Eye (tissue), 1 donor: ENCODE results near the gene SRGAP1.
"Not testable (repeated sequence)": the region's sequence is repeated elsewhere in the genome, so short reads cannot be mapped to it uniquely, and the experiment has no call there.

ENCODE experiments used
- DNase-seq: peaks from one replicate; pipeline ENCODE4 v3.0.0-alpha.2; 2015

The SRGAP1 gene

DNA sequence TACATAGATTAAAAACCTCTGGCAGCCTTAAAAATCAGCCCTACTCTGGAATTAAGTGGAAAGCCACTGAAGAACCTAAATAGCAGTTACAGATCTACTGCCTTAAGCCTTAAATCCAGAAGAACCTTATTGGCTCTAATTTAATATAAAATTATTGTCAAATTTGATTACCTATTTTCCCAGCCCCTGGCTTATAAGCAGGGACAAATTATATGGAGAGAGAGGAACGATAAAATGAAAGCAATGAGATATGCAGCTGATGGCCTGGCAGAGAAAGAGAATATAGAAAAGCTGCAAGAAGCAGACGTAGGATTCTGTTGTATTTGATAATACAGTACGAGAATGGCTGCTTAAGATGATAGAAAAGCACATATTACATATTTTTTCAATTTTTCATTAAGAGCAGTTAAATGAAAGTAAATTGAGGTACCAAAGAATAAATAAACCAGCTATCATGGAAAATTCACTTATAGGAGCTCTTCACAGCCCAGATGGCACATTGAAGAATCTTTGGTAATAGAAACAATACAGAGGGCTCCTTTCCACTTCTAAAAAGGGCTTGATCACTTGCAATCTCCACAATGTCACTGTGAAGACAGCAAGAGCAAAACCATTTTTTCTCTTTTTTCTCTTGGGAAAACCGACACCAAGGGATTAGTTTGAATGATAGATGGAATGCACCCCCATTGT lies 248.2 kb downstream of the SRGAP1 start:
- no peak for DNase-seq

- no peak for DNase-seq
Measured at GRCh38 chr12:64093689-64094088, 249.2 kb downstream of the SRGAP1 start.

DNA sequence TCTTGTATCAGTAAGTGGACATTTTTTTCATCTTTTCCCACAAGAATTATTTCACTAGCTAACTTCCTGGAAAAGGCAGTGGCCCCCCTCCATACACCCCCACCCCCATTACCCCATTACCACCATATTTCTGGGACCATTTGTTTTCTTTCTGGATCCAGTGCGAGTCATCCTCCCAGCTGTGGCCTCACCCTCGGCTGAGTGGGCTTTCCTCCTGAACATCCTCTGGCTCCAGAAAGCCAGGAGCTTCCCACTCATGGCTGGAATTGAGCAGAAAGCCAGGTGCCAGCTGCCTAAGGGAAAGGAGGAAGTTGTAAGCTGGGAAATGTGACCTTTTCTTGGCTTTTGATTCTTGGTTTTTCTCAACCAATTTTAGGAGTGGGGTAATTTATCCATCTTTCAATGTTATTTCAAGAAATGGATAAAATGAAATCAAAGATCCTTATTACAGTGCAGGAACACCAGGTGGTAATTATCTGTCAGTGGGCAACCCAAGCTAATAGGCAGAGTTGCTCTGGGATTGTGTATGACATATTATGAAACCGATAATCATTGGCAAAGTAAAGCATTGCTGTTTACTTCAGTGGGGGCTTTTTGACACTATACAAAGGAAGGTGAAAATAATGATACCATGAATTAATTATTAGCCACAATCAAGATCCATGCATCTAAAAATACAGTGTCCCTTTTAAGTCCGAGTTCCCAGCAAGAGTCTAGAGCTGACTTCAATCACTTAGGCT lies 253.0 kb downstream of the SRGAP1 start:
- DNase-seq: no peak

GRCh38 chr12:64098709-64099354 lies 254.3 kb downstream of the SRGAP1 start:
- no peak for DNase-seq

- DNase-seq: no peak
Measured at GRCh38 chr12:64099397-64099796, 254.9 kb downstream of the SRGAP1 start.

DNA sequence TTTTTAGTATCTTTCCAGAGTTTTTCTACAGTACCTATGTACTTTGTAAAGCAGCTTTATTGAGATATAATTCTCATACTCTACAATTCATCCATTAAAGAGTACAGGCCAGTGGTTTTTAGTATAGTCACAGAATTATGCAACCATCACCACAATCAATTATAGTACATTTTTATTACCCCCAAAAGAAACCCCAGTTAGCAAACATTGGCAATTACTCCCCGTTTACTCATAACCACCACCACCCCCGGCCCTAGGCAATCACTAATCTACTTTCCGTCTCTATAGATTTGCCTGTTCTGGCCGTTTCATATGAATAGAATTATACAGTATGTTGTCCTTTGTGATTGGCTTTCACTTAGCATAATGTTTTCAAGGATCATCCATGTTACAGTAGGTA lies 257.8 kb downstream of the SRGAP1 start:
- no peak for DNase-seq

DNA sequence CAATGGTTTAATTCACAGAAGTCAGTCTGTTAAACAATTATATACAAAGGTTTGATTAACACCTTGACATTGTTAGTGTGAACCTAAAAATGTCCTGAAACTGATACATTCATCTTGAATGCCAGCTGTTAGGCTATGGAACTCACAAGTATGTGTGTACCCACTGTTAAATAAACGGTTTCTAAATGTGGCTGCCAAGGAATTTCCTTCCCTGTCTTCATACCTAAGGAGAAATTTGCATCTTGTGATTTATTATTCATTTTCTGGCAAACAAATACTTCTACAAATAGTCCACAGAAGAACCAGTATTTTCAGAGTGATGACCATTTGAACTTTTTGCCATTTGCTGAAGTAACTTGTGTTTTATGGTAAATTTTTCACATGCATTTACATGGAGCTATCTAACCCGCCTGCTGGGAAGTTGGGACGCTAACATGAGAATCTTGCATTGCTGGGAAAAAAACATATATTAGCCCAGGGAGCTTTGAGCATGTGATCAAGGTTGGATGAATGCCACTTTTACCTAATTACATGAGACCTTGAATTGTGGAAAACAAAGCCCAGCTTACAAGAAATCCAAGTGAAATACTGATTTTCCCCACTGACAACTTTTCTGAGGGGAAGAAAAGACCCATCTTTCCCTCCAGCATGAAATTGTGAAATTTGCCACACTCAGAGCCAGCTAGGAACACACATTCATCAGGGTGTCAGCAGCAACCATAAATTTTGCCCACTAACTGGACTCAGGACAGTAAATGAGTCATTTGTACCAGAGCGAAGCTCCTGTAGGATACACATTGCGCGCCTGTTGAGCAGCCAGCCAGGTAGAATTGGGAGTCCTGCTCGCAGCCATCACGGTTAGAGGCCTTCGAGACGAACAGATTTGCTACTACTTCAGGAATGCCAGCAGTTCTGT lies 259.6 kb downstream of the SRGAP1 start:
- DNase-seq: no peak

- no peak for DNase-seq
Measured at GRCh38 chr12:64105026-64105425, 260.5 kb downstream of the SRGAP1 start.

DNA sequence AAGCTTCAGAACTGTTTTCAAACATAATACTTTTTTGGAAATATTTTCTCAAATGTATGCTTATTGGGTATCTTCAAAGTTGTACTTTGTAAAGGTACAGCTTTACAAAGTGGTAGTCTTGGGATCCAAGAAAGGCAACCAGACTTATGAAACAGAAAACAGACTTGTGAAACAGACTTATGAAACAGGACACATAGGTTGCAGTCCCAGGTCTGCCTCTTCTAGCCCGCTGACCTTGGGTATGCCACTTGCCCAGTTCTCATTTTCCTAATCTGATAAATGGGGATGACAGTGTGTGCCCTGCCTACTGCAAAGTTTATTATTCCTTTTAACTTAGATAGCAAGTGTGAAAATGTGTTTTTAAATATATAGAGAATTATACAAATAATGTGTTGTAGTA lies 263.3 kb downstream of the SRGAP1 start:
- no peak for DNase-seq

DNA sequence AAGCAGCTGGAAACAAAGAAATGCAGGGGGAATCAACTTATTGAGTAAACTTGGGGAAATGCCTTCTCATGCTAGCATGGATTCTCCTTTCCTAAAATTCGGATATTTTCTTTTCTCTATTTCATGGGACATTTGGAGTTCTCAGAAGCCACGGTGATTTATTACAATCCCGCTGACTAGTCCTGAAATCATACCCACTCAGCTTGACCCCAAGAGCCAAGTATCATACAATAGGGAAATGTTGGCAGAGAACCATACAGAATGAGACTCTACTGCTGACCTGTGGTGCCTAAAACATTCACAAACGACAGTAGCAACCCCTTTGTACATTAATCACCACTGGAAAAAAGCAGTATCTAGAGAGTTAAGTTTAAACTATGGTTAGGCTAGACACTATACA lies 265.2 kb downstream of the SRGAP1 start:
- DNase-seq: no peak

DNA sequence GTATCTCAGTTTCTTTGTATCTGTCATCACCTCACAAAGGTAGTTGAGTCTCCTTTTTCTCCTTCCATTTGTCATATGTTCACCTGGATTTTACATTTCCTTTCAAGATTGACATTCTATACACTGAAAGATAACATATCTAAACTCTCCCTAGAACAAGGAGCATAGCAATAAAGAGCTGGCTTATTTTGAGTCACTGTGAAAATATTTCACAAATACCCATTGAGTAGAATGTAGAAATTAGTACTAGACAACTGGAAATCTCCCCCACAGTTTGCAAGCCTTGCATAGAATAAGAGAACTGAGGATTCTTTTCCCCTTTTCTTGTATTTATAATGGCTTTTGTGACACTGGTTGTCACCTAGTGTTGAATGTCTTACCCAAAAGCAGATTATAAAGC lies 266.4 kb downstream of the SRGAP1 start:
- DNase-seq: no peak

GRCh38 chr12:64116969-64117368 lies 272.5 kb downstream of the SRGAP1 start:
- DNase-seq: no peak

DNA sequence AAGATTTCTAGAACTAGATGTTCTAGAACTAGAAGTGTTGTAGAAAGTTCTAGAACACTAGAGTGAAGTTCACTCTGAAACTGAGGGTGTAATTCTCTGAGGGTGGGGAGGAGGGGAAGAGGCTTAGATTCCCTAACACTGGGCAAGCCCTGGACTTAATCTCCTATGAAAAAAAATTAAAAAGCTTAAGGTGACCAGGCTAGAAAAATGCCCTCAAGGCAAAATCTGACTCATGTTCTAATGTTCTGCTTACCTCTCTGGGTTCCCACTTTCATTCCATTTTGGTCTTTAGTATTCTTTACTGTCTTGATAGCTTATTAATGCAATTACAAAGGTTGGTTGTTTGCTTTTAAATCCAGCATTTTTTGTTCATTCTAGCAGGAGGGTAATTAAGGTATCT lies 276.1 kb downstream of the SRGAP1 start:
- no peak for DNase-seq

GRCh38 chr12:64121086-64121485 lies 276.6 kb downstream of the SRGAP1 start:
- not testable (repeated sequence) for DNase-seq

DNA sequence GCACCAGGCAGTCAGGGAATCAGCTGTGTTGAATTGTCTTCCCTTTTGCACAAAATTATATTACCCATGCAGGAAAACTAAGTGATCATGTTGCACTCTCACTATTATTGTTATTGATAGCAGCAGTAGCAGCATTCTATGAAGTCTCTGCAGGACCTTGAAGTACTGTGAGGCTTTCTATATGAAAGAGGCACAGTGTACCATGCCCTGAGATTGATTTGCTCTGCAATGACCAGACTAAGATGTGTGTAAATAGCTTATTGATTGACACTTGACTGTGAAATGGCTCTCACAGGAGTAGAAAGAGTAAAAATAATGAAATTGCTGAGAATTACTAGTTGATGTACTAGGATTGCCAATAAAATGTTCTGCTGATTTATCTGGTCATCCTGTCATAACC lies 277.7 kb downstream of the SRGAP1 start:
- DNase-seq: no peak

GRCh38 chr12:64122995-64123394 lies 278.5 kb downstream of the SRGAP1 start:
- no peak for DNase-seq

DNA sequence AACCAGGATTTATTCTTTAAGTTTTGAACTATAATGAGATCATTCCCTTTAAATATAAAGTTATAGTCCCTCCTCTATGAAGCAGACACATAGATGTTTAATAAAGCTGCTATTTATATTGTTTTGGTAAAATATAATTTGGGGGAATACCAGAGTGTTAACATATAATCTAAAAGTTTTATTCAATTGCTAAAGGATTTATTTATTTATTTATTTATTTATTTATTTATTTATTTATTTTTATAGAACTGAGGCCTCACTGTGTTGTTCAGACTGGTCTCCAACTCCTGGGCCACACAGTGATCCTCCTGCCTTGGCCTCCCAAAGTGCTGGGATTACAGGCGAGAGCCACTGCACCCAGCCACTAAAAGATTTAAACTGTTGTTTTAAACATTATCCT lies 278.9 kb downstream of the SRGAP1 start:
- DNase-seq: no peak

DNA sequence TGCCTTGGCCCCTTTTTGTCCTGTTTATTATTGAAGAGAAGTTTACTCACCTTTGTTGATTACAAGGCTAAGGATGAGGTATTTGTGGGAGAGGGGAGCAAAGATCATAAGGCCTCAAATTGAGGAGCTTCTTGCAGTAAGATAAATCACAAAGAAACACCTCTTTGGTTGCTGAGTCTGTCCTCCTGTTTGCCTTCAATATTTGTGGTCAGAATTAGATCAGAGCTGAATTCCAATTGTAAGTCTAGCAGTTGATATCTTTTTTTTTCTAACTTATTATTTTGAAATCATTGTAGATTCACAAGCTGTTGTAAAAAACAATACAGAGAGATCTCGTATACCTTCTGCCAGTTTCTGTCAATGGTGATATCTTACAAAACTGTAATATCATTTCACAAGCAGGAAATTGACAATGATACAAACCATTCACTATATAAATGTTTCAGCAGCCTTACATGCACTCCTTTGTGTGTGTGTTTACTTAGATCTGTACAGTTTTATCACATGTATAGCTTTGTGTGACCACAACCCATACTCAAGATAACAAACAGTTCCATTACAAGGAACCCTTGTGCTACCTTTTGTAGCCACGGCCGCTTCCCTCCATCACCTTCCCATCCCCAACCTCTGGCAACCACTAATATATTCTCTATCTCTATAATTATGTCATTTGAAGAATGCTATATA lies 280.2 kb downstream of the SRGAP1 start:
- no peak for DNase-seq

- no peak for DNase-seq
Measured at GRCh38 chr12:64125913-64126312, 281.4 kb downstream of the SRGAP1 start.

DNA sequence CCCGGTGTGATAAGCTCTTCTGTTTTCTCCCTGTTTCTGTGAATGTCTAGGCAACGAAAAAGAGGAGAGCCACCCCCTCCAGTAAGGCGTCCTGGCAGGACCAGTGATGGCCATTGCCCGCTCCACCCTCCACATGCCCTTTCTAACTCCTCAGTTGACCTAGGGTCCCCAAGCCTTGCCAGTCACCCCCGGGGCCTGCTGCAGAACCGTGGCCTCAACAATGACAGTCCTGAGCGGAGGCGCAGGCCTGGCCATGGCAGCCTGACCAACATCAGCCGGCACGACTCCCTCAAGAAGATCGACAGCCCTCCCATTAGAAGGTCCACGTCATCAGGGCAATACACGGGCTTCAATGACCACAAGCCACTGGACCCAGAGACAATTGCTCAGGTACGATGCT lies 283.3 kb downstream of the SRGAP1 start:
- no peak for DNase-seq

GRCh38 chr12:64128366-64128765 lies 283.9 kb downstream of the SRGAP1 start:
- no peak for DNase-seq

GRCh38 chr12:64130476-64130875 lies 286.0 kb downstream of the SRGAP1 start:
- not testable (repeated sequence) for DNase-seq
